Testis (tissue), 3 donors: ENCODE data around the gene DNAJC11. TPM values are rescaled to one million over a fixed set of nuclear protein-coding genes. Genes with fewer than 3 reads are reported as not detected.

Source experiments
- DNase-seq: peaks from one replicate; pipeline ENCODE4 v3.0.0-alpha.2; 2019
- H3K27ac ChIP-seq, 2 donors: fragments of 200-600 bp; sonication (generic); one replicate each; pipeline ENCODE4 v1.5.1; 2019
- H3K27me3 ChIP-seq: fragments of 200-600 bp; sonication (generic); one replicate; pipeline ENCODE4 v1.5.1; 2019
- H3K36me3 ChIP-seq: fragments of 200-600 bp; sonication (generic); one replicate; pipeline ENCODE4 v1.5.1; 2017; ENCODE audit warnings: low read depth; ENCODE audit errors: missing control alignments
- H3K4me1 ChIP-seq: fragments of 200-600 bp; sonication (generic); one replicate; pipeline ENCODE4 v1.5.1; 2019
- H3K4me3 ChIP-seq, 2 donors: fragments of 200-600 bp; sonication (generic); one replicate each; pipeline ENCODE4 v1.5.1; 2017 to 2019
- H3K9me3 ChIP-seq: fragments of 200-600 bp; sonication (generic); one replicate; pipeline ENCODE4 v1.5.1; 2017
- POLR2A ChIP-seq: fragments of 450-650 bp; IDR thresholded peaks from one replicate; pipeline ENCODE4 v1.6.1; 2017; ENCODE audit warnings: antibody characterized with exemption, mild to moderate bottlenecking, moderate library complexity
- WGBS, 2 donors: methylation state at CpG; one replicate each; pipeline ENCODE4 v1.1.5; 2018; 5-methylcytosine and 5-hydroxymethylcytosine counted together
- intact Hi-C: fragments of 100-400 bp; cut with DNase I; formaldehyde crosslinking; loops from one replicate; pipeline ENCODE4 v1.15.1; 2023; ENCODE audit warnings: low total_unique reads
- polyA plus RNA-seq: library from polyadenylated mRNA; stranded (reverse); fragments of 350-450 nt; fragmentation: Illumina TruSeq; extraction: RNeasy Lipid Tissue Mini Kit (QIAGEN cat#74804); gene quantifications from one replicate; pipeline ENCODE4 v1.2.3, GENCODE V29; 2014; ENCODE audit warnings: low read depth, low replicate concordance; ENCODE audit not compliant: insufficient read depth
- total RNA-seq, 2 donors: library from RNA; depleted of rRNA; stranded (reverse); fragments of >200 nt; gene quantifications; one replicate each; pipeline ENCODE4 v1.2.3, GENCODE V29; 2016
- TF ChIP-seq, protein P1 (sequence below), 3 experiments: fragments of 450-650 bp in 2 of 3; fragments of 200-600 bp in 1 of 3; sonication (generic) in 1 of 3; IDR thresholded peaks; one replicate each; pipeline ENCODE4 v1.5.1; 2016 to 2019; ENCODE audit warnings: antibody characterized with exemption in 3 of 3, mild to moderate bottlenecking in 2 of 3, moderate library complexity in 1 of 3

The DNAJC11 gene
- total and polyA plus RNA-seq, 3 donors from 2014 or later, result 41.5 to 53.3 (median 52.7) TPM

- 76 to 82% methylated on average over 10 to 29 of the region's 29 CpGs for WGBS, 2 donors
- TF ChIP-seq, protein P1, sequence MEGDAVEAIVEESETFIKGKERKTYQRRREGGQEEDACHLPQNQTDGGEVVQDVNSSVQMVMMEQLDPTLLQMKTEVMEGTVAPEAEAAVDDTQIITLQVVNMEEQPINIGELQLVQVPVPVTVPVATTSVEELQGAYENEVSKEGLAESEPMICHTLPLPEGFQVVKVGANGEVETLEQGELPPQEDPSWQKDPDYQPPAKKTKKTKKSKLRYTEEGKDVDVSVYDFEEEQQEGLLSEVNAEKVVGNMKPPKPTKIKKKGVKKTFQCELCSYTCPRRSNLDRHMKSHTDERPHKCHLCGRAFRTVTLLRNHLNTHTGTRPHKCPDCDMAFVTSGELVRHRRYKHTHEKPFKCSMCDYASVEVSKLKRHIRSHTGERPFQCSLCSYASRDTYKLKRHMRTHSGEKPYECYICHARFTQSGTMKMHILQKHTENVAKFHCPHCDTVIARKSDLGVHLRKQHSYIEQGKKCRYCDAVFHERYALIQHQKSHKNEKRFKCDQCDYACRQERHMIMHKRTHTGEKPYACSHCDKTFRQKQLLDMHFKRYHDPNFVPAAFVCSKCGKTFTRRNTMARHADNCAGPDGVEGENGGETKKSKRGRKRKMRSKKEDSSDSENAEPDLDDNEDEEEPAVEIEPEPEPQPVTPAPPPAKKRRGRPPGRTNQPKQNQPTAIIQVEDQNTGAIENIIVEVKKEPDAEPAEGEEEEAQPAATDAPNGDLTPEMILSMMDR (IDR thresholded peaks at IDR 0.05), result peak; percentile 30 to 37 (median 30)
- TF ChIP-seq POLR2A, result no peak
- H3K36me3 ChIP-seq, result no peaks in the 10 kb centered on the region
- H3K27me3 ChIP-seq, result no peaks in the 10 kb centered on the region
- H3K27ac ChIP-seq, result no peak overlapping the region
- intact Hi-C loops, result loop anchor here (5.0 kb wide), 1 partner anchor 52 kb away; no protein-coding TSS in a partner anchor
- H3K4me3 ChIP-seq, result no peak overlapping the region
- peaks cover 7% of the 10 kb centered on the region for H3K4me1 ChIP-seq
- peak; percentile 66 for DNase-seq
- no peaks in the 10 kb centered on the region for H3K9me3 ChIP-seq
These were observed 67.1 kb downstream of the DNAJC11 start for GRCh38 chr1:6634371-6635052.

GRCh38 chr1:6632588-6633514 lies 68.8 kb downstream of the DNAJC11 start:
- Histone ChIP-seq H3K36me3 (no peaks in the 10 kb centered on the region), H3K27ac (no peak overlapping the region), H3K4me3 (no peak overlapping the region), H3K27me3 (no peaks in the 10 kb centered on the region), H3K4me1 (peaks cover 7% of the 10 kb centered on the region), H3K9me3 (no peaks in the 10 kb centered on the region)
- intact Hi-C loops, result loop anchor here (5.0 kb wide), 1 partner anchor 51 kb away; no protein-coding TSS in a partner anchor
- 83 to 93% methylated on average over 13 to 30 of the region's 30 CpGs for WGBS, 2 donors
- TF ChIP-seq POLR2A, result no peak
- TF ChIP-seq, protein P1 (IDR thresholded peaks at IDR 0.05), result no peak
- DNase-seq, result no peak

GRCh38 chr1:6631058-6631457 lies 70.6 kb downstream of the DNAJC11 start:
- H3K4me3 ChIP-seq, result no peak overlapping the region
- 95 to 96% methylated on average over 8 of the region's 8 CpGs for WGBS, 2 donors
- no peaks in the 10 kb centered on the region for H3K27me3 ChIP-seq
- H3K27ac ChIP-seq, result no peak overlapping the region
- peaks cover 5% of the 10 kb centered on the region for H3K4me1 ChIP-seq
- intact Hi-C loops, result loop anchor here (5.0 kb wide), 1 partner anchor 49 kb away; no protein-coding TSS in a partner anchor
- no peak for DNase-seq
- H3K9me3 ChIP-seq, result no peaks in the 10 kb centered on the region
- TF ChIP-seq, protein P1 (IDR thresholded peaks at IDR 0.05), result no peak
- no peak for TF ChIP-seq POLR2A
- H3K36me3 ChIP-seq, result no peaks in the 10 kb centered on the region

DNA sequence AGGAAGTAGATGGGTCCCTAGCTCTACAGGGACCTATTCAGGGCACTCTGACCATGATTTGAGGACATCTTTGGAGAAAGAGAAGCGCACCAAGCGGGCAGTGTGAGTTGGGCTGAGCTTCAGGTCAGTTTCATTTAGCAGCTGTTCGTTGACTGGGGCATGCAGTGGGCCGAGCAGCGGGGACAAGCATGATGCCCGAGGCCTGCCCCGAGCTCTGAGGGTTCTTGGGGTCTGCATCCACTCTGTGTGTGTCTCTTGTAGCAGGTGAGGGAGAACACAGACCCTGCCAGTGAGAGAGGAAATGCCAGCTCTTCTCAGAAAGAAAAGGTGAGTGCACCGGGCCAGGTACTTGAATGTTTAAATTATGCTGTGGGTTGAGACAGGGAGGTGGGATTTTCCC lies 71.6 kb downstream of the DNAJC11 start:
- Histone ChIP-seq H3K4me3 (no peak overlapping the region), H3K9me3 (no peaks in the 10 kb centered on the region), H3K36me3 (no peaks in the 10 kb centered on the region), H3K4me1 (peaks cover 8% of the 10 kb centered on the region), H3K27me3 (no peaks in the 10 kb centered on the region), H3K27ac (no peak overlapping the region)
- 86 to 93% methylated on average over 8 of the region's 8 CpGs for WGBS, 2 donors
- TF ChIP-seq, protein P1 (IDR thresholded peaks at IDR 0.05), result no peak
- TF ChIP-seq POLR2A, result no peak
- DNase-seq, result no peak
- intact Hi-C loops, result loop anchor here (5.0 kb wide), 1 partner anchor 48 kb away; no protein-coding TSS in a partner anchor
